22Rv1 (cell line): Measurements from ENCODE around the gene ALDH4A1.

Experiments
- H3K27ac ChIP-seq: fragments of 450-650 bp; 2 replicates; pipeline ENCODE4 v1.5.1; 2017
- ZFX ChIP-seq: fragments of 450-650 bp; IDR thresholded peaks from 2 replicates; pipeline ENCODE4 v1.6.1; 2017; ENCODE audit warnings: antibody characterized with exemption, borderline replicate concordance
- TF ChIP-seq, protein P1 (sequence below): fragments of 450-650 bp; IDR thresholded peaks from 2 replicates; pipeline ENCODE4 v1.5.1; 2017; ENCODE audit warnings: mild to moderate bottlenecking

ALDH4A1 gene

DNA sequence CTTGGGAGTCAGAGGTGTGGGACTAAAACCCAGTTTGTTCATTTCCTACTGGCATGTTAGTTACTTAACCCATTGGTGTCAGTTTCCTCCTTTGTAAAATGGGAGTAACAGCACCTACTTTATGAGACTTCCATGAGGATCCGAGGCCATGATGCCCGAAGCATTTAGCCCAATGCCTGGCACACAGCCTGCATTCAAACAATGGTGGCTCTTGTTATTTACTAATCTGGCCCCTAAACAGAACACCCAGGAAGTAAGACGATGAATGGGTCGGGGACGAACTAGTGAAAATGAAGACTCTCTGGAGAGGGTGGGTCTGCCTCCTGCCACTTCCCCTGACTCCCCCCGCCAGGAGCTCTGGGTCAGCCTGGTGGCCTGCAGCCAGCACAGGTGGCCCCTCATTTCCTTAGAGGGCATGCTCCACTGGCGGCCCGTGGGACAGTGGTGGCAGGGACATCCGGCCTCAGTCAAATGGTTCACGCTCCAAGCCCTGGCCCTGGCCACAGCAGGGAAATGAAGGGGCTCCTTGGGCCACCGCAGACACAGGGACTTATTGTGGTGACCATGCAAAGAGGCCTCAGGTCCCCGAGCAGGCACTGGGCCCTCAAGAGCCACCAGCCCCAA, 33.4 kb downstream of the ALDH4A1 start:
- TF ChIP-seq, protein P1, sequence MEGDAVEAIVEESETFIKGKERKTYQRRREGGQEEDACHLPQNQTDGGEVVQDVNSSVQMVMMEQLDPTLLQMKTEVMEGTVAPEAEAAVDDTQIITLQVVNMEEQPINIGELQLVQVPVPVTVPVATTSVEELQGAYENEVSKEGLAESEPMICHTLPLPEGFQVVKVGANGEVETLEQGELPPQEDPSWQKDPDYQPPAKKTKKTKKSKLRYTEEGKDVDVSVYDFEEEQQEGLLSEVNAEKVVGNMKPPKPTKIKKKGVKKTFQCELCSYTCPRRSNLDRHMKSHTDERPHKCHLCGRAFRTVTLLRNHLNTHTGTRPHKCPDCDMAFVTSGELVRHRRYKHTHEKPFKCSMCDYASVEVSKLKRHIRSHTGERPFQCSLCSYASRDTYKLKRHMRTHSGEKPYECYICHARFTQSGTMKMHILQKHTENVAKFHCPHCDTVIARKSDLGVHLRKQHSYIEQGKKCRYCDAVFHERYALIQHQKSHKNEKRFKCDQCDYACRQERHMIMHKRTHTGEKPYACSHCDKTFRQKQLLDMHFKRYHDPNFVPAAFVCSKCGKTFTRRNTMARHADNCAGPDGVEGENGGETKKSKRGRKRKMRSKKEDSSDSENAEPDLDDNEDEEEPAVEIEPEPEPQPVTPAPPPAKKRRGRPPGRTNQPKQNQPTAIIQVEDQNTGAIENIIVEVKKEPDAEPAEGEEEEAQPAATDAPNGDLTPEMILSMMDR, result no peak
- no peak for TF ChIP-seq ZFX
- no peak overlapping the region for H3K27ac ChIP-seq

DNA sequence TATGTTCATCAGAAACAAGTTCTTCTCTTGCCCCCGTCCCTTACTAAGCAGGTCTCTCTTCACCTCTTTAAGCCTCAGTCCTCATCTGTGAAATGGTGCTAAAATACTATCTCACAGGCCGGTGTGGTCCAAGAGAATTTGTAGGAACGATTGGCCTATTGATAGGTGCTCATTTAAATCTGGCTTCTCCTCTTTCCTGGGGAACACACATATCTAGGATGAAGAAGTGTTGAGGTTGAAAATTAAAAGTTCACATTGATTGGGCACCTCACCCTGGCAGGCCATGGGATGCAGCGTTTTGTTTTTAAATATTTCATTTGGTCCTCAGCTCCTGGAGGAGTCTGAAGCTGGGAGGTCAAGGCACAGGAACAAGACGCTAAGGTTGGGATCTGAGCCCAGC, 34.0 kb downstream of the ALDH4A1 start:
- no peak overlapping the region for H3K27ac ChIP-seq
- TF ChIP-seq, protein P1, result no peak
- TF ChIP-seq ZFX, result no peak

DNA sequence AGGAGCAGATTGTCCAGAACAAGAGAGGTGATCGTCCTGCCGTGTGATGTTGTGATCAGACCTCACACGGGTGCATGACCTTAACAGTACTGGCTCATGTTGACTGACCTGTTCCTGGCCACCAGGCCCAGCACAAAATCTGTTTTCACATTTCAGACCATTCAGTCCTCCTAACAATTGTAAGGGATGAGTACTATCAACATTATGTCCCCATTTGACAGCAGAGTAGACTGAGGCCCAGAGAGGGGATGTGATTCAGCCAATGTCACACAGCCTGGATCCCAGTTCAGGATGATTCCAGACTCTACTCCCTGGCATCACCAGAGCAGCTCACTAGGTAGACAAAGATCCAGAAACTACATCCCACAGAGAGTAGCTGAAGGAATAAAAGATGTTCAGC, 35.5 kb downstream of the ALDH4A1 start:
- H3K27ac ChIP-seq, result no peak overlapping the region
- no peak for TF ChIP-seq ZFX
- TF ChIP-seq, protein P1, result no peak

DNA sequence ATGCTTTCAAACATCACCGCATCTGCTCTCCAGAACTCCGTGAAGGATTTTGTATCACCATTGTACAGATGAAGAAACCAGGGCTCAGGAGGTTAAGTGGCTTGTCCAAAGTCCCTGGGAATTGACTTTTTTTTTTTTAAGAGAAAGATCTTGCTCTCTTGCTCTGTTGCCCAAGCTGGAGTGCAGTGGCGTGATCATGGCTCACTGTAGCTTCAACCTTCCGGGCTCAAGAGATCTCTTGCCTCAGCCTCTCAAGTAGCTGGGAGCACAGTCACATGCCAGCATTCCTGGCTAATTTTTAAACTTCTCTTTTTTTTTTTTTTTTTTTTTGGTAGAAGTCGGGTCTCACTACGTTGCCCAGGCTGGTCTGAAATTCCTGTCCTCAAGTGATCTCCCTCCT, 36.0 kb downstream of the ALDH4A1 start:
- TF ChIP-seq ZFX, result no peak
- TF ChIP-seq, protein P1, result no peak
- no peak overlapping the region for H3K27ac ChIP-seq

DNA sequence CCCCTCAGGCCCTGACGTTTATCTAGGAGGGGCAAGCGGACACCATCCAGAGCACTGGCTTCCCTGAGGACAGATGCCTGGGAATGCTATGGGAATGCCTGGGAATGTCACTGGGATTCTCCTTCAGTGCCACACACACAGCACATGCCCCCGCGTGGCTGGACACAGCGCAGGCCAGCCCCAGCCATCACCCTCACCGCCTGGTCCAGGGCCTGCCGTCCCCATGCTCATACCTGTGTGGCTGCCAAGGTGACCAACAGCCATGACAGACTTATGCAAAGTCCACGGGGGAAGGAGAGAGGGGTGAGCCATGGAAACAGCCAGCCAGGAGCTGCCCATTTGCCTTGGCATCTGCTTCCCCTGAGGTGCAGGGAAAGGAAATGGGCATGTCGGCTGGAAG, 37.2 kb downstream of the ALDH4A1 start:
- TF ChIP-seq, protein P1, result no peak
- no peak for TF ChIP-seq ZFX
- no peak overlapping the region for H3K27ac ChIP-seq

DNA sequence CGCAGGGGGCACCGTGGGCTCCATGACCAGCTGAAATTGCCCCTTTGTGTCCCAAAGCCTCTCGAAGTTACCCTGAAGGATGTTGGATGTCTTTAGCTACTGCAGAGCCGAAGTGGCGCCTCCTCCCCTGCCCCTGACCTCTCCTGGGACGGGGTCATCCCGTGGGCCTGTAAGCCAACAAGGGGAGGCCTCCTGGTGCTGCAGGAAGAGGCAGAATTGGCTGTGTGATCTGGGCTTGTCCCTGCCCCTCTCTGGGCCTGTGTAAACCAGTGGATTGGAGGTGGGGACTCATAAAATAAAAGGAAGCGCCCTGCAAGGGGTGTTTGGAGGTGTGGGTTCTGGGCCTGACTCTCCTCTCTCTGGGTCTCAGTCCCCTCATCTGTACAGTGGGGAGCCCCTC, 40.8 kb downstream of the ALDH4A1 start:
- H3K27ac ChIP-seq, result no peak overlapping the region
- TF ChIP-seq ZFX, result no peak

DNA sequence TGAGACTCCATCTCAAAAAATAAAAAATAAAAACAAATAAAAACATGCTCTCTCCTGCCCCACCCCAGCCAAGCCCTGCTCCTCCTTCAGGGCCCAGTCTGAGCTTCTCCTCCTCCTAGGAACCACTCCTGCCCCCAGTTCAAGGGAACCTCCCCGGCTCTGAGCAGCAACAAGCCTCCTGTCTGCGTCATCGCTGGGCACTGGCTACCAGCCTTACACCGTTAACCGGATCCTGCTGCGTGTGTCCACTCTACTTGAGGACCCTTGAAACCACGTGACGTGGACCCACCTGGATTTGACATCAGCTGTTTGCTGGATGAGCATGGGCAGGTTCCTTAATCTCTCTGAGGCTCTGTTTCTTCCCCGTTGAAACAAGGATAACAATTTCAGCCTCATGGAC, 41.3 kb downstream of the ALDH4A1 start:
- H3K27ac ChIP-seq, result no peak overlapping the region
- TF ChIP-seq, protein P1, result no peak
- TF ChIP-seq ZFX, result no peak

DNA sequence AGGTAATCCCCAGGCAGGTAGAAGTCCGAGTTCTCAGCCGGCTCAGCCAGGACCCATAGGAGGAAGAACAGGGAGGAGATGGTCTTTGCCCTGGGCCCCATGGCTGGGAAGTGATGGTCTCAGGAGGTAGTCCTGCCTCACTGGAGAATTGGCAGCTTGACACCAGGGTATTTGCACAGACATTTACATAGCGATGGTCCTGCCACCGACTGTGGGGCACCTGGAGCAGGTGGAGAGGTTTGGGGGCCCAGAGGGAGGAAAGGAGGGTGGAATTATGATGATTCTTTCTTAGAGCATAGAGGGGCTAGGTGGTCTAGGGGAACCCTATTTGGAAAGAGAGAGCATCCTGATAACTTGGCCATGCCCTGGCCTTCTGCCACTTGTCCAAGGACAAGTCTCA, 42.8 kb downstream of the ALDH4A1 start, which contains the start of gene TAS1R2:
Gene TAS1R2, minus strand, starts transcription at position 101 of the 400 bp plus-strand sequence. Its CDS starts 0 bp downstream, at position 101.
- H3K27ac ChIP-seq, result no peak within 1 kb of the TSS
- no peak for TF ChIP-seq ZFX
- TF ChIP-seq, protein P1, result no peak
